H9 (cell line): ENCODE results near the gene SLC14A1. TPM values are rescaled to one million over a fixed set of nuclear protein-coding genes. Genes with fewer than 3 reads are reported as not detected.

ENCODE experiments used
- DNase-seq: peaks from one replicate; pipeline ENCODE4 v3.0.0-alpha.2; 2017
- H2AFZ ChIP-seq: one replicate; pipeline ENCODE4 v1.6.1; 2013; ENCODE audit warnings: mild to moderate bottlenecking, low read length, control low read depth, moderate library complexity
- H2AK5ac ChIP-seq: 2 replicates; pipeline ENCODE4 v1.6.1; 2013; ENCODE audit warnings: low read length, control low read depth, mixed read lengths; ENCODE audit not compliant: insufficient read length
- H2BK120ac ChIP-seq: one replicate; pipeline ENCODE4 v1.6.1; 2013; ENCODE audit warnings: low read depth, mild to moderate bottlenecking, low read length, control low read depth, inconsistent platforms; ENCODE audit not compliant: poor library complexity, severe bottlenecking
- H2BK12ac ChIP-seq: 2 replicates; pipeline ENCODE4 v1.6.1; 2013; ENCODE audit warnings: low read length, control low read depth, mixed read lengths, low read depth; ENCODE audit not compliant: insufficient read length
- H2BK15ac ChIP-seq: 2 replicates; pipeline ENCODE4 v1.6.1; 2013; ENCODE audit warnings: low read depth, low read length, control low read depth
- H2BK20ac ChIP-seq: one replicate; pipeline ENCODE4 v1.6.1; 2013; ENCODE audit warnings: low read depth, mild to moderate bottlenecking, low read length, control low read depth, inconsistent platforms; ENCODE audit not compliant: poor library complexity, severe bottlenecking
- H2BK5ac ChIP-seq: 2 replicates; pipeline ENCODE4 v1.6.1; 2013; ENCODE audit warnings: low read length, control low read depth, mixed read lengths; ENCODE audit not compliant: insufficient read length
- H3K14ac ChIP-seq: 2 replicates; pipeline ENCODE4 v1.6.1; 2013; ENCODE audit warnings: low read length, control low read depth; ENCODE audit not compliant: insufficient read depth
- H3K18ac ChIP-seq: 2 replicates; pipeline ENCODE4 v1.6.1; 2013; ENCODE audit warnings: low read depth, mild to moderate bottlenecking, mixed read lengths, low read length, control low read depth; ENCODE audit not compliant: insufficient read length
- H3K23ac ChIP-seq: 2 replicates; pipeline ENCODE4 v1.6.1; 2013; ENCODE audit warnings: low read length, control low read depth, mixed read lengths, low read depth; ENCODE audit not compliant: insufficient read length
- H3K23me2 ChIP-seq: 2 replicates; pipeline ENCODE4 v1.6.1; 2013; ENCODE audit warnings: low read depth, mild to moderate bottlenecking, mixed read lengths, low read length, control low read depth; ENCODE audit not compliant: insufficient read length, poor library complexity, severe bottlenecking
- H3K27ac ChIP-seq: 2 replicates; pipeline ENCODE4 v1.5.1; 2013; ENCODE audit warnings: low read length, control low read depth, mixed read lengths, low read depth; ENCODE audit not compliant: insufficient read length
- H3K27me3 ChIP-seq: 2 replicates; pipeline ENCODE4 v1.6.1; 2013; ENCODE audit warnings: low read length, control low read depth, inconsistent platforms; ENCODE audit not compliant: insufficient read depth
- H3K4ac ChIP-seq: 2 replicates; pipeline ENCODE4 v1.6.1; 2013; ENCODE audit warnings: low read depth, mild to moderate bottlenecking, control low read depth, inconsistent platforms, low read length, moderate library complexity
- H3K4me1 ChIP-seq: 2 replicates; pipeline ENCODE4 v1.6.1; 2013; ENCODE audit warnings: low read length, control low read depth, inconsistent platforms; ENCODE audit not compliant: insufficient read depth
- H3K4me2 ChIP-seq: 2 replicates; pipeline ENCODE4 v1.6.1; 2013; ENCODE audit warnings: low read length, control low read depth, mixed read lengths; ENCODE audit not compliant: insufficient read length, insufficient read depth
- H3K56ac ChIP-seq: 2 replicates; pipeline ENCODE4 v1.6.1; 2013; ENCODE audit warnings: low read depth, mild to moderate bottlenecking, mixed read lengths, low read length, control low read depth; ENCODE audit not compliant: insufficient read length
- H3K79me1 ChIP-seq: 2 replicates; pipeline ENCODE4 v1.6.1; 2013; ENCODE audit warnings: low read depth, mild to moderate bottlenecking, moderate library complexity, low read length, control low read depth, inconsistent platforms; ENCODE audit not compliant: insufficient read depth, poor library complexity, severe bottlenecking
- H3K79me2 ChIP-seq: 2 replicates; pipeline ENCODE4 v1.6.1; 2013; ENCODE audit warnings: low read length, control low read depth, inconsistent platforms; ENCODE audit not compliant: insufficient read depth
- H3K9ac ChIP-seq: 2 replicates; pipeline ENCODE4 v1.6.1; 2013; ENCODE audit warnings: low read length, control low read depth, mixed read lengths; ENCODE audit not compliant: insufficient read length; ENCODE audit errors: extremely low read depth
- H3K9me3 ChIP-seq: one replicate; pipeline ENCODE4 v1.6.1; 2013; ENCODE audit warnings: low read depth, low read length, inconsistent platforms; ENCODE audit not compliant: control insufficient read depth
- H3T11ph ChIP-seq: one replicate; pipeline ENCODE4 v1.6.1; 2013; ENCODE audit warnings: mild to moderate bottlenecking, low read length, control low read depth, inconsistent platforms
- H4K20me1 ChIP-seq: one replicate; pipeline ENCODE4 v1.6.1; 2013; ENCODE audit not compliant: control insufficient read depth, insufficient read length, insufficient read depth
- H4K5ac ChIP-seq: 2 replicates; pipeline ENCODE4 v1.6.1; 2013; ENCODE audit warnings: low read depth, mild to moderate bottlenecking, mixed read lengths, low read length, control low read depth; ENCODE audit not compliant: insufficient read length
- H4K8ac ChIP-seq: replicated peaks from 2 replicates; pipeline ENCODE4 v1.6.1; 2013; ENCODE audit warnings: low read length, control low read depth, mixed read lengths, low read depth; ENCODE audit not compliant: insufficient read length
- H4K91ac ChIP-seq: 2 replicates; pipeline ENCODE4 v1.6.1; 2013; ENCODE audit warnings: low read depth, mild to moderate bottlenecking, moderate library complexity, mixed read lengths, low read length, control low read depth; ENCODE audit not compliant: insufficient read length
- H3K27ac Mint-ChIP-seq, 3 experiments: 2 replicates in 2 of 3; 3 replicates in 1 of 3; pipeline ENCODE4 v1.8.0; 2020 to 2021; ENCODE audit warnings: mixed read lengths in 3 of 3, mild to moderate bottlenecking in 1 of 3, moderate library complexity in 1 of 3
- H3K27me3 Mint-ChIP-seq: 2 replicates; pipeline ENCODE4 v1.8.0; 2021; ENCODE audit warnings: low read depth, mild to moderate bottlenecking, moderate library complexity, mixed read lengths
- H3K36me3 Mint-ChIP-seq, 3 experiments: 2 replicates in 2 of 3; 3 replicates in 1 of 3; pipeline ENCODE4 v1.8.0; 2020 to 2021; ENCODE audit warnings: low read depth in 3 of 3, mixed read lengths in 3 of 3; ENCODE audit not compliant: insufficient read depth in 1 of 3
- H3K4me1 Mint-ChIP-seq, 2 experiments: 2 replicates each; pipeline ENCODE4 v1.8.0; 2020; ENCODE audit warnings: mixed read lengths in 2 of 2
- H3K4me3 Mint-ChIP-seq, 2 experiments: 2 replicates in 1 of 2; 3 replicates in 1 of 2; pipeline ENCODE4 v1.8.0; 2020 to 2021; ENCODE audit warnings: mild to moderate bottlenecking in 2 of 2, mixed read lengths in 2 of 2, moderate library complexity in 1 of 2
- H3K9me3 Mint-ChIP-seq, 2 experiments: 2 replicates in 1 of 2; 3 replicates in 1 of 2; pipeline ENCODE4 v1.8.0; 2020; ENCODE audit warnings: mild to moderate bottlenecking in 2 of 2, mixed read lengths in 2 of 2, moderate library complexity in 1 of 2
- CTCF ChIP-seq: fragments of 200-600 bp; sonication (generic); conservative IDR thresholded peaks from 3 replicates; pipeline ENCODE4 v1.8.0; 2021; ENCODE audit warnings: antibody characterized with exemption, mild to moderate bottlenecking
- WGBS: extraction: QIAGEN DNeasy Blood & Tissue Kit; methylation state at CpG from one replicate; pipeline ENCODE4 v1.1.7; 2013; ENCODE audit warnings: missing lambda C conversion rate, low lambda C conversion rate, mixed read lengths; ENCODE audit not compliant: insufficient read length; ENCODE audit errors: extremely low coverage; 5-methylcytosine and 5-hydroxymethylcytosine counted together
- total RNA-seq: library from RNA; stranded (reverse); gene quantifications from 2 replicates; pipeline ENCODE4 v1.2.1, GENCODE V29; 2021

Gene SLC14A1
- total RNA-seq, 1 experiment from 2014 or later = not detected

- no peak overlapping the region for H2BK15ac ChIP-seq
- no peak for DNase-seq
- no peaks in the 10 kb centered on the region for H3K9me3 Mint-ChIP-seq
- H3K9ac ChIP-seq = no peak overlapping the region
- H4K8ac ChIP-seq = no peak overlapping the region
- H2BK12ac ChIP-seq = no peak overlapping the region
- H3K79me2 ChIP-seq = no peaks in the 10 kb centered on the region
- H2AK5ac ChIP-seq = no peak overlapping the region
- H3K18ac ChIP-seq = no peak overlapping the region
- H3K4me3 Mint-ChIP-seq = no peak overlapping the region
- no peak overlapping the region for H4K5ac ChIP-seq
- no peaks in the 10 kb centered on the region for H4K20me1 ChIP-seq
- no peak overlapping the region for H4K91ac ChIP-seq
- H3K4me1 ChIP-seq = no peaks in the 10 kb centered on the region
- no peaks in the 10 kb centered on the region for H3K27me3 Mint-ChIP-seq
- H2BK120ac ChIP-seq = no peak overlapping the region
- H3K9me3 ChIP-seq = no peaks in the 10 kb centered on the region
- no peak overlapping the region for H2BK20ac ChIP-seq
- no peaks in the 10 kb centered on the region for H3K27me3 ChIP-seq
- H3K23ac ChIP-seq = no peak overlapping the region
- no peak overlapping the region for H3K4me2 ChIP-seq
- H3K4ac ChIP-seq = no peak overlapping the region
- no peak overlapping the region for H2AFZ ChIP-seq
- no peak overlapping the region for H3T11ph ChIP-seq
- H3K36me3 Mint-ChIP-seq = no peaks in the 10 kb centered on the region
- no peaks in the 10 kb centered on the region for H3K79me1 ChIP-seq
- H3K23me2 ChIP-seq = no peaks in the 10 kb centered on the region
- H3K14ac ChIP-seq = no peak overlapping the region
- H2BK5ac ChIP-seq = no peak overlapping the region
- no CpG with 5 or more reads among the region's 1 CpG for WGBS
- peak overlapping the region in 1 of 3 experiments; percentile 50; a peak in 1 of 7 replicates for H3K27ac Mint-ChIP-seq
- peaks cover 3 to 4% of the 10 kb centered on the region in 2 experiments; a peak in 3 of 4 replicates for H3K4me1 Mint-ChIP-seq
- H3K56ac ChIP-seq = no peak overlapping the region
- H3K27ac ChIP-seq = no peak overlapping the region
- no peak for TF ChIP-seq CTCF
These were observed 45.1 kb upstream of the SLC14A1 start for GRCh38 chr18:45678850-45679249.
